Muscle of arm (tissue), 12 donors: ENCODE results near the gene MRPS17. TPM values are rescaled to one million over a fixed set of nuclear protein-coding genes. Genes with fewer than 3 reads are reported as not detected.

ENCODE experiments used
- DNase-seq: peaks from one replicate; pipeline ENCODE4 v3.0.0-alpha.2; 2013
- polyA plus RNA-seq, 12 donors: library from polyadenylated mRNA; unstranded; fragments of 120-200 nt; gene quantifications; one replicate each; pipeline ENCODE4 v1.2.1, GENCODE V29; 2013; ENCODE audit not compliant: insufficient read length in 12 of 12

MRPS17 gene
- polyA plus RNA-seq, 12 donors: 5.9 to 17.7 (median 13.9) TPM; not detected in 1

GRCh38 chr7:55965805-55966421 is 14.2 kb downstream of the MRPS17 start:
- DNase-seq: no peak

DNA sequence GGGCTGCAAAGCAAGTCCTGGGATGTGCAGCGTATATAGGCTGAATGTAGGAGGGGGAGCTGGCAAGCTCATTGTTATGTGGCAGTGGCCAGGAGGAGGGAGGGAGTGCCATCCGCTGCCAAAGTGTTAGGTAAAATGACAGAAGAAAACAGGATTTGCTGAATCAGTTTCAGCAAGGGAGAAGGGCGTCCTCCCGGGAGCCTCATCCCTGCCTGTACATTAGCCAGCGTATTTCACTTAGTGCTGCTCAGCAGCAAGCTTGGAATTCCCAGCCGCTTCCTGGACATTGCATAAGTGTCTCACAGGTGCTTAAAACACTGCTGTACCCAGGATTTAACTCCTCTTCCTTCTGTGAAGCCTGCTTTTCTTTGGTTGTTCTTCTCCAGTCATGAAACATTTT is 15.2 kb downstream of the MRPS17 start:
- no peak for DNase-seq

DNA sequence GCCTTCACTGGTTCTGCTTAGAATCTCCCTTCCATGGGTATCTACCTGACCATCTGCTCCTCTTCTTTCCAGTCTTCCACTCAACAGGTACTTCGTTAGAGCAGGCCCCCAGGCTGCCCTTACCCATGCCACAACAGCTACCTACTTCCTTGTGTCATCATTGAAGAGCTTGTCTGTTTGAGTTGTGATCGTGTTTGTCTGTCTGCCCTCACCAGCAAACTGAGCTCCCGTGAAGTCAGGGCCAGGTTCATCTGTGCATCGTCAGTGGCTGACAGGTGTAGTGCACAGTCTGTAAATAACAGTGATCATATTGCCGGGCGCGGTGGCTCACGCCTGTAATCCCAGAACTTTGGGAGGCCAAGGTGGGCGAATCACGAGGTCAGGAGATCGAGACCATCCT is 17.7 kb downstream of the MRPS17 start:
- no peak for DNase-seq

GRCh38 chr7:55970561-55970960 is 18.9 kb downstream of the MRPS17 start:
- no peak for DNase-seq

DNA sequence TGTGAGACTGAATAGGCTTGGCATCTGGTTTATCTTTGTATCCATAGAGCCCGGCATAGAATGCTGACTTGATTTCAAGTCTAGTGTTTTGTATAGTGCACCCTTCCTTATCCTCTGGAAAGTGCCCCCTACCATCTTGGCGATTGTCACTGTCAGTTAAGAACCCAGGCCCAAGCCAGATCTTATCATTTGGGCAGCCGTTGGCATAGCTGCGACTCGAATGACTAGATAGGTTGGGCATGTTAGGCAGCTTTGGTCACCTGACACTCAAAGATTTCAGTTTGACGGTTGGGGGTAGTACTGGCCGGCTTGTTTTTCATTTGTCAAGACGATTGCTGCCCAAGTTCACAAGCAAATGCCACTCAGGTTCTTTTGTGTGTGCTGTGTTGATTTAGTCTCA is 19.3 kb downstream of the MRPS17 start:
- DNase-seq: no peak

- DNase-seq: no peak
These were observed 22.1 kb downstream of the MRPS17 start for GRCh38 chr7:55973747-55974250.

GRCh38 chr7:55975988-55976633 is 24.4 kb downstream of the MRPS17 start:
- DNase-seq: no peak

GRCh38 chr7:55977831-55978230 is 26.2 kb downstream of the MRPS17 start:
- DNase-seq: no peak

- DNase-seq: no peak
These were observed 28.6 kb downstream of the MRPS17 start for GRCh38 chr7:55980266-55980665.

- DNase-seq: no peak
These were observed 31.9 kb downstream of the MRPS17 start for GRCh38 chr7:55983537-55983936.

GRCh38 chr7:55992346-55992745 is 40.7 kb downstream of the MRPS17 start:
- no peak for DNase-seq

GRCh38 chr7:55996856-55997500 is 45.3 kb downstream of the MRPS17 start:
- no peak for DNase-seq

DNA sequence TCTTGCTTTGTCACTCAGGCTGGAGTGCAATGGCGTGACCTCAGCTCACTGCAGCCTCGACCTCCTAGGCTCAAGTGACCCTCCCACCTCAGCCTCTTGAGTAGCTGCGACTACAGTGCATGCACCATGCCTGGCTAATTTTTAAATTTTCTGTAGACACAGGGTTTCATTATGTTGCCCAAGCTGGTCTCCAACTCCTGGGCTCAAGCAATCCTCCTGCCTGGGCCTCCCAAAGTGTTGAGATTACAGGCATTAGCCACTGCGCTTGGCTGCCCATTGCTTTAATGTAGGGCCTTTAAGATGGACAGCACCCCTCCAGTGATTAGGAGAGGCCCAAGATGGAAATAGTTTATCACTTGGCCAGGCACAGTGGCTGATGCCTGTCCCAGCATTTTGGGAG is 52.1 kb downstream of the MRPS17 start:
- no peak for DNase-seq

Other genes starting within 250 kb of the MRPS17 start
- under 1 TPM in 9 of 12 donors, not detected in 3; 0.07 to 0.54 (median 0.21) TPM for gene SEPTIN14, start 89.1 kb upstream of the MRPS17 start, polyA plus RNA-seq
- 10 to 100 TPM in 3 of 12 donors, 1 to 10 TPM in 8, not detected in 1; 5.3 to 13.7 (median 7.1) TPM for gene ZNF713, start 64.4 kb upstream of the MRPS17 start, polyA plus RNA-seq
- gene NIPSNAP2, start 12.7 kb downstream of the MRPS17 start, polyA plus RNA-seq: 100 to 1,000 TPM in 5 of 12 donors, 10 to 100 TPM in 6, not detected in 1; 61.6 to 132 (median 97.8) TPM
- gene PSPH, start 99.6 kb downstream of the MRPS17 start, polyA plus RNA-seq: 10 to 100 TPM in 11 of 12 donors, not detected in 1; 14.4 to 30.4 (median 18.2) TPM
- gene CCT6A, start 99.9 kb downstream of the MRPS17 start, polyA plus RNA-seq: 100 to 1,000 TPM in 11 of 12 donors, not detected in 1; 115 to 177 (median 153) TPM
- gene SUMF2, start 112.4 kb downstream of the MRPS17 start, polyA plus RNA-seq: 100 to 1,000 TPM in 1 of 12 donors, 10 to 100 TPM in 11; 39.8 to 715 (median 55.6) TPM
- 10 to 100 TPM in 11 of 12 donors, not detected in 1; 14.4 to 60.0 (median 30.4) TPM for gene PHKG1, start 141.1 kb downstream of the MRPS17 start, polyA plus RNA-seq
- gene CHCHD2, start 154.6 kb downstream of the MRPS17 start, polyA plus RNA-seq: 100 to 1,000 TPM in 11 of 12 donors, not detected in 1; 112 to 277 (median 222) TPM
- gene NUPR2, start 164.5 kb downstream of the MRPS17 start, polyA plus RNA-seq: under 1 TPM in 1 of 12 donors, not detected in 11; 0.32 TPM